Right ventricle myocardium inferior (tissue), 1 donor: Measurements from ENCODE around the gene OR5AR1. TPM values are rescaled to one million over a fixed set of nuclear protein-coding genes. Genes with fewer than 3 reads are reported as not detected.
"Not testable (repeated sequence)": the region's sequence is repeated elsewhere in the genome, so short reads cannot be mapped to it uniquely, and the experiment has no call there.

Experiments
- ATAC-seq: fragments of 200-7000 bp; cut with Tn5 transposase; one replicate; pipeline ENCODE4 v1.9.1; 2020; ENCODE audit warnings: mild to moderate bottlenecking, moderate library complexity
- DNase-seq: peaks from one replicate; pipeline ENCODE4 v3.0.0; 2021; ENCODE audit errors: missing footprints
- intact Hi-C: fragments of 100-400 bp; cut with DNase I; formaldehyde crosslinking; loops from one replicate; pipeline ENCODE4 v1.11.0; 2022
- long read RNA-seq: library from polyadenylated mRNA; unstranded; transcript quantifications from one replicate; pipeline ENCODE4 v2.0.0, GENCODE V29; 2021
- total RNA-seq: library from RNA; stranded (reverse); fragmentation: NEBNext Ultra II Directional; extraction: Animal tissue kit (Norgen Biotek cat#: 25700); gene quantifications from one replicate; pipeline ENCODE4 v1.2.1, GENCODE V29; 2021
- donor health status: DM: no; HTN: yes; CAD: no; lungs with severe emphysema.

OR5AR1 gene
- total RNA-seq: not detected
- long read RNA-seq: 0 reads

GRCh38 chr11:56663386-56663785 is at the start of gene OR5AR1:
Gene OR5AR1 (plus strand): TSS chr11:56663686. CDS start chr11:56663686, 0 bp downstream.
- intact Hi-C loops: no loop called here
- no peak for DNase-seq
- no peak for ATAC-seq

- intact Hi-C loops: loop anchor here (10.0 kb wide), 1 partner anchor 160 kb away; no protein-coding TSS in a partner anchor
Observed at GRCh38 chr11:56624661-56625110, 38.8 kb upstream of the OR5AR1 start.

GRCh38 chr11:56625946-56626345 is 37.5 kb upstream of the OR5AR1 start:
- no peak for ATAC-seq
- DNase-seq: no peak
- intact Hi-C loops: loop anchor here (10.0 kb wide), 1 partner anchor 159 kb away; no protein-coding TSS in a partner anchor

More at GRCh38 chr11:56624661-56625110, 38.8 kb upstream of the OR5AR1 start:
- DNase-seq (no peak), ATAC-seq (no peak)

- intact Hi-C loops: no loop called here
Observed at GRCh38 chr11:56632329-56632728, 31.2 kb upstream of the OR5AR1 start.

GRCh38 chr11:56636861-56637260 is 26.6 kb upstream of the OR5AR1 start:
- intact Hi-C loops: no loop called here
- ATAC-seq (no peak), DNase-seq (no peak)

More at GRCh38 chr11:56632329-56632728, 31.2 kb upstream of the OR5AR1 start:
- DNase-seq (no peak), ATAC-seq (no peak)

- no peak for DNase-seq
- ATAC-seq: no peak
- intact Hi-C loops: no loop called here
Observed at GRCh38 chr11:56637500-56637899, 26.0 kb upstream of the OR5AR1 start.

- DNase-seq (no peak), ATAC-seq (no peak)
- intact Hi-C loops: no loop called here
Observed at GRCh38 chr11:56642339-56642738, 21.1 kb upstream of the OR5AR1 start, which contains the start of gene OR5AP2. Gene OR5AP2 (minus strand): TSS chr11:56642439. CDS start chr11:56642439, 0 bp downstream.

- intact Hi-C loops: no loop called here
- no peak for ATAC-seq
- no peak for DNase-seq
Observed at GRCh38 chr11:56659755-56660154, 3.7 kb upstream of the OR5AR1 start.

GRCh38 chr11:56670984-56671383 is 7.5 kb downstream of the OR5AR1 start:
- intact Hi-C loops: no loop called here
- ATAC-seq: no peak
- no peak for DNase-seq

- ATAC-seq: no peak
- DNase-seq: no peak
- intact Hi-C loops: no loop called here
Observed at GRCh38 chr11:56688554-56689100, 25.1 kb downstream of the OR5AR1 start.

- DNase-seq, ATAC-seq, intact Hi-C loops: not testable (repeated sequence)
Observed at GRCh38 chr11:56691179-56691578, 27.7 kb downstream of the OR5AR1 start.

- intact Hi-C loops: no loop called here
- DNase-seq (no peak), ATAC-seq (no peak)
Observed at GRCh38 chr11:56693428-56693827, 29.9 kb downstream of the OR5AR1 start.

GRCh38 chr11:56698795-56699194 is 35.3 kb downstream of the OR5AR1 start, which contains the start of gene OR9G1:
Gene OR9G1 (plus strand): TSS chr11:56699095. CDS start chr11:56700388, 1,293 bp downstream.
- ATAC-seq (no peak), DNase-seq (no peak)
- intact Hi-C loops: no loop called here

GRCh38 chr11:56700242-56700913 is 36.9 kb downstream of the OR5AR1 start:
- DNase-seq: no peak
- ATAC-seq: no peak
- intact Hi-C loops: no loop called here

- no peak for DNase-seq
- intact Hi-C loops: no loop called here
Observed at GRCh38 chr11:56700914-56701485, 37.5 kb downstream of the OR5AR1 start.

GRCh38 chr11:56705784-56706396 is 42.4 kb downstream of the OR5AR1 start:
- ATAC-seq: no peak
- intact Hi-C loops: no loop called here
- no peak for DNase-seq

More at GRCh38 chr11:56700914-56701485, 37.5 kb downstream of the OR5AR1 start:
- ATAC-seq: no peak

GRCh38 chr11:56706486-56706885 is 43.0 kb downstream of the OR5AR1 start:
- intact Hi-C loops: no loop called here
- ATAC-seq (no peak), DNase-seq (no peak)

GRCh38 chr11:56714206-56714605 is 50.7 kb downstream of the OR5AR1 start:
- intact Hi-C loops: no loop called here

More at GRCh38 chr11:56714206-56714605, 50.7 kb downstream of the OR5AR1 start:
- DNase-seq: no peak
- no peak for ATAC-seq
